NCI-H1092 (cell line): Measurements from ENCODE around the gene VASN.
A peak's percentile ranks its signal among the peaks of the same experiment; 100 is the strongest.

Source experiments
- DNase-seq: peaks from one replicate; lab custom pipeline; 2025; lab: John Stamatoyannopoulos, UW

Gene VASN

DNA sequence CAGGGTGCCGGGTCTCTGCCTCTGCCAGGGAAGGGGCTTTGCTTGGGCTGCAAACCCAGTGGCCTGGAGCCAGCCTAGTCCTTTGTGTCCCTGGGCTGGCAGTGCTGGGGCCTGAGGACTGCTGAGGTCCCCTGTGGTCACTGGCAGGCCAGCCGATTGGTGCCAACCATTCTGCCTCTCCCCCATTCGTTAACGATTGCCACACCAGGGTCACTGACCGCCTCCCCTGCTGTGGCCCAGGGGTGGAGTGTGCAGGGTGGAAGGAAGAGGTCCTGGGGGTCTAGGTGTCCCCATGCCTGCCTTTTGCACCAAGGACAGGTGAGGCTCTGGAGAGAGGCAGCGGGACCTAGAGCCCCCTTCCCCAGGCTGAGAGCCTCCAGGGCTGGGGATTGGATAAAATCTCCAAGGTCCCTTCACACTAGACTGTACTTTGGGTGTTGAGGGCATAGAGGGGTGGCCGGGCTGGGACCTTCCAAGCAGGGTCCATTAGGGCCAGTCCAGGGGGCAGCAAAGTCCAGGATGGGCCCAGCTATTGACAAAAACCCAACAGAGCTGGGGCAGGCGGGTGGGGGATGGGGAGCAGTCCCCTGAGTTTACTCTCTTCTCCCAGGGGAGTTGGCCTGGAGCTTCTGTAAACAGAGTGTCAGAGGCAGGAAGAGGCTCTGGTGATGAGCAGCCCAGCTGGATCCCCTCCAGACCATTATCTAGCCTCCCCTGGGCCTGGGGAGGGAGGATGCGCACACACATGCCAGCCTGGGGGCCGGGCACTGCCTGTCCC, 1.1 kb downstream of the VASN start:
- DNase-seq = peak; percentile 85

DNA sequence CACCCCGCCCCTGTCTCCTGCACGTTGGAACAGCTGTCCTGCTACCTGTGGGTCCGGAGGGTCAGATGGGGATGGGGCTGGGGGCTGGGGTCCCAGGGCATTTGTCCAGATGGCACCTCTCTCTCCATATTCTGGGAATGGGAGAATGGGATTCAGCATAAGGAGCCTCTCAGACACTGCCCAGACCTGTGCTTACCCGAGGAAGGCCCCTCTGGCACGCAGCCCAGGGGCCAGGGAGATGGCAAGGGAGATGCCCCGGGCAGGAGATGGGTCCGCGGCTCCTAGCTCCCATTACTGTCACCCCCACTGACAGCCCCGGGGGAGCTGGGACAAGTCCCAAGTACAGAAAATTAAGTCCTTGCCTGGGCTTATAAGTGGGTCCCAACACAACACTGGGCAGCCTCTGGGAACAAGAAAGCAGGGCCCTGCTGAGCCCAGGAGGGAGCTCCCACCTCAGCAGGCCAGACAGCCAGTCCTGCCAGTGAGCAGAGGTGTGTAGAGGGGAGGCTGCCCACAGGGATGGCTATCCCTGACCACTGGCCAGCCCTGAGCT, 1.8 kb downstream of the VASN start:
- DNase-seq = peak; percentile 71

DNA sequence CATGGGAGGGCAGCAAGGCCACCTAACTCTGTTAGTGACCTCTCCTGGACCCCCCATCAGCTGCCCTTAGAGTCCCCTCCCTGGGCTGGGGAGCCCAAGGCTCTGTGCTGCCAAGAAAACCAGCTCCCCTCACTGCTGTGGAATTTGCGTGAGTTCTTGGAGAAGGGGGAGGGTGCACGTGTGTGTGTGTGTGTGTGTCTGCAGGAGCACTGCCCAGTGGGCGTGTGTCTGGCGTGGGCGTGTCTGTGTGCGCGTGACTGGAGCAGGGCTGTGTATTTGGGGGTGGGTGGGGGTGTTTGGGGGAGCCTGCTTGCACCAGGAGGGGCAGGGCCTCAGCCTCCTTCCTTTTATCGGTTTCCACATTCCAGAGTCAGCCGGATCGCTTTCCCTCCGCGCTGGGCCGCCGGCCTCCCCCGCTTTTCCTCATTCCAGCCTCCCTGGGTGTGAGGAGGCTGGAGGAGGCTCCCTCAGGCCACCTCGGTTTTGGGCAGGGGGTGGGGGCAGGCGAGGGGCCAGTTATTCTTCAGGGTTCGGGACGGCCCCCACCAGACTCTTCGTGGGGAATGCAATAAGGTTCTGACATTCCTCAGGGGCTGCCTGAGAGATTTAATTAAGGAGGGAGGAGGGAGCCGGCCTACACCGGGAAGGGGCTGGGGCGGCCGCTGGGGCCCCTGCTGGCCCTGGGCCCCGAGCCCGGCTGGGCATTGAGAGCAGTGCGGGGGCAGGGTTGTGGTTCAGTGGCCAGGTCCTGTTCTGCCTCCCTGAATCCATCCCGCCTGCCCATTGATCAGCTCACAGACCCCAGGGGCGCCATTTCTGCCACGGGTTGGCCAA, 2.5 kb downstream of the VASN start:
- DNase-seq = no peak

DNA sequence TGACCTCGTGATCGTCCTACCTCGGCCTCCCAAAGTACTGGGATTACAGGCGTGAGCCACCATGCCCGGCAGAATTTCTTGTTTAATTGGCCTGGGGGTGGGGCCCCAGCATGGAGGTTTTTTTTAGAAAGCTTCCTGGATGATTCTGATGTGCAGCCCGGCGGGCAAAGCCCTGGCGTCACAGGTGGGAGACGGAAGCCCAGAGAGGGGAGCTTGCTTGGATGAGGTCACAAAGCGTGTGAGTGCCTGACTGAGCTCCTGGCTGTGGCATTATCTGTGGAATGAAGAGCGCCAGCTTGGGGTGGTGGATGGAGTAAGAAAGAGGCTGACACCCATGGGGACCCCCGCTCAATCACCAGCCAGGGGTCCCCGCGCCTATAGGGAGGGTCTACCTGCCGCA, 4.1 kb downstream of the VASN start:
- DNase-seq = no peak

DNA sequence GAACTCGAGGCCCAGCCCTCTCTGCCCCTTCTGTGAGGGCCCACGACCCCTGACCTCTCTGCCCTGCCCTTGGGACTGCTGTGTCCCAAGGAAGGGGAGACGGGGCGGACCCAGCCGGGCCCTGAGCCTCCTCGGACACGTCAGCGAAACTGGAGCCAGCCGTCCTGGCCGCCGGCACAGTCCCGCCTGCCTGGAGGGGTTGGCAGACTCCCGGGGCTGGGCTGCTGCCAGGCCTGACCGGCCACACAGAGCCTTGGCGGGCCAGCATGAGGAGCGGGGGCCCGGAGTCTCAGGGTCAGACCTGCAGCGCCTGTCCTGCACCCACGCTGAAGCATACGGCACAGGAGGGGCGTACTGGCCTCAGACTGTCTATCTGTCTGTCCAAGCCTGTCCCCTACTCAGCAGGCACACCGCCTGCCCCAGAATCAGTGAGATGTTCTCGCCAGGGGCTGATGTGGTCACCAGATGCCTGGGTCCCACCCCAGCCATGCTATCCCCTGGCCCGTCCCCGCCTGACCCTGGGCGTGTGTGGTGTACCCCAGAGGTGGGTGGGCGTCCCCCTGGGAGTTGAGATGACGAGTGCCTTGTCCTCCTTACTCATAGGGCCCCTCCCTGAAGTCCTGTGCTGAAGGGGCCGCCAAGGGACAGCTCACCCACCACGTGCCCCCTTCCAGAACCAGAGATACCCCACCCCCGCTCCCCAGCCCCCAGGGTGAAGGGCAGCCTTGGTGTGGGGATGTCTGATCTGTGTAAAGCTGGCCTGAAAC, 4.7 kb downstream of the VASN start:
- DNase-seq = no peak

DNA sequence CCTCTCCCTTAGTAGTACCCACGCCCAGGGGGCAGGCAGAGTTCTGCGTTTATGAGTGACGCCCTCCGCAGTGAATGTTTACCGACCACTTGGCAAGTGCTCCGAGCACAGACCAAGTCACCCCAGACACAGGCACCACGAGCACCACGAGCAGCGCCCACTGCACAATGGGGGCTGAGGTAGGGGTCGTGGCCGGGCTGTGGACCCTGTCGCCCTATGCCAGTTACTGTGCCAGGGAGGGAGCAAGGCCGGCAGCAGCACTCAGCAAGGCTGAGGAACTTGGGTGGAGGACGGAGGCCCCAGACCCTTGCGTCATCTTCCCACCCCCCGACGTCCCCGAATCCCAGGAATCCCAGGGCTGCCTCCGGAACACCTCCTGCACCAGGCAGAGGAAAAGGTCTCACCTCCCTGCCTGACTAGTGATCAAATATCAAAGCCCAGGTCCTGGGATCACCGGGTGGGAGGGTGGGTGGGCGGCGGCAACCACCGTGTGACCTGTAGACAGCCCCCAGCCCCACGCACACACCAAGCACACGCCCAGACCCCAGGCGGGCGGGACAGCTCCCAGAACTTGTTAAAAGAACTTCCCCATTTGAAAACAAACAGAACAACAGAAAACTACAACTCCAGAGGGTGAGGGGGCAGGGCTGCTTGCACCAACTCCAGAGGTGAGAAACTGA, 5.4 kb downstream of the VASN start:
- no peak for DNase-seq

DNA sequence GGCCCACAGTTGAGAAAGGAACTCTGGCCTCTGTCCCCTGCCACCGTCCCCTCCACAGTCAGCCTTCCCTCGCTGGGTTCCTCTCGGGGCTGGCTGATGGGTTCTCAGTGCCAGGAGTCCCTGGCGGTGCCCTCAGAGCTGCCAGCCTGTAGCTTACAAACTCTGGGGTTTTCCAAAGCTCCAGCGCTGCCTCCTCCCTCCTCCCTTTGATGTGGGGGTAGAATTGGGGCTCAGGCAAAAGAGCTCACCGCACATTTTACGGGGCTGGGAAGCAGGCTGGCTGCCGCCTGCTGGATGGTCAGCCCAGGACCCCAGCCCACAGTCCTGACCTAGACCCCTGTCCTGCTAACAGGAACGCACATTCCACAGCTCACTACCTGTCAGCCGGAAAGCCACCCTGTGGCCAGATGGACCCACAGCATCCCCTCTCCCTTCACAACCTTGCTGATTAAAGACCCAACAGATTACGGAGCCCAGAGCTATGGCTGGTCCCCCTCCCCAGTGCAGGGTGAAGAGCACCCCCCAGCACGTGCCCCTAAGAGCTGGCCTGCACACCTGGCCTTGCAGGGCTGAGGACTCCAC, 6.0 kb downstream of the VASN start:
- no peak for DNase-seq

DNA sequence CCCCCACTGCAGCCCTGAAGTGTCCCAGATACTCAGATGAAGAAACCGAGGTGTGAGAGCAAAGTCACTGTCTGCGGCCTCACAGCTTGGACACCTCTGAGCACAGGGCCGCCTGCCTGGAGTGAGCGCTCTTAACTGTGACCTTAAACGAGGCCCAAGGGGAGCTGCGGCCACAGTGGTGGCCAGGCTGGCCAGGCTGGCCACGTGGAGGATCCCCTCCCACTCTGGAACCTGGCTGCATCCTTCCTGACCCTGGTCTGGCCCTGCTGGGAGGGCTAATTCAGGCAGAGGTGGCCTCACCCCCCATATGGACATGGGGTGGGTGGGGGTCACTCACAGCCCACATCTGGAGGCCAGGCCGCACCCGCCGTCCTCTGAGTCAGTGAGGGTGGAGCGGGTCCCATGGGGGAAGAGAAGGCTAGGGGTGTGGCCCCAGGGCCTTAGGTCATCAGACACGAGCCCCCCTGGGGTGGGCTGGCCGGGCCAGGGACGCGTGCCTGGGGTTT, 6.6 kb downstream of the VASN start:
- DNase-seq = no peak

DNA sequence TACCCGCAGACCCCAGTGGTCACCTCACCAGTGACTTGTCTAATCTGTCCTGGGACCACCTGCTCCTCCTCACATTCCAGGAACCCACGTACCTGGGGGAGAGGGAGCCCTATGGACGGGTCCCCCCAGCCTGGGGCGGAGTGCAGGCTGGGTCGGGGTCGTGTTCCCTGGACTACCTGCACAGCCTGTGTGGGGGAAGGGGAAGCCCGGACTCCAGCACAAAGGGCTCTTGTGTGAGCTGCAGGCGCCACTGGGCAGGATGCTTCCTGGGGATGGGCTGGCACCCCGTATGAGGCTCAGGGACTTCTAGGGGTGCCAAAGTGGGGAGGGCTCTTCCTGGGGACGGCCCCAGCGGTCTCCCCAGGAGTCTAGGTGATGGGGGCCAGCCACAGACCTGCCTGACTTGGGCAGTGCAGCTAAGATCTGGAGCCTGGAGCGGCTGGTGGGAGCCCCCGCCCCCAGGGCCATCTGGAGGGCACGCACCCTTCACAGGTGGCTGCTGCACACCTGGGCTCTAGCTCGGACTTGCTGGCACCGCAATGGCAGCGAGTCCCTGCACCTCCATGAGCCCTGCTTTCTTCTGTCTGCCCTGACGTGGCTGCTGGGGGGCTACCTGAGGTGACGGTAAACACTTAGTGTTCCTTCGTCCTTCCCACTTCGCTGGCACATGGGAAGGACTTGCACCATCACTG, 7.5 kb downstream of the VASN start:
- no peak for DNase-seq

DNA sequence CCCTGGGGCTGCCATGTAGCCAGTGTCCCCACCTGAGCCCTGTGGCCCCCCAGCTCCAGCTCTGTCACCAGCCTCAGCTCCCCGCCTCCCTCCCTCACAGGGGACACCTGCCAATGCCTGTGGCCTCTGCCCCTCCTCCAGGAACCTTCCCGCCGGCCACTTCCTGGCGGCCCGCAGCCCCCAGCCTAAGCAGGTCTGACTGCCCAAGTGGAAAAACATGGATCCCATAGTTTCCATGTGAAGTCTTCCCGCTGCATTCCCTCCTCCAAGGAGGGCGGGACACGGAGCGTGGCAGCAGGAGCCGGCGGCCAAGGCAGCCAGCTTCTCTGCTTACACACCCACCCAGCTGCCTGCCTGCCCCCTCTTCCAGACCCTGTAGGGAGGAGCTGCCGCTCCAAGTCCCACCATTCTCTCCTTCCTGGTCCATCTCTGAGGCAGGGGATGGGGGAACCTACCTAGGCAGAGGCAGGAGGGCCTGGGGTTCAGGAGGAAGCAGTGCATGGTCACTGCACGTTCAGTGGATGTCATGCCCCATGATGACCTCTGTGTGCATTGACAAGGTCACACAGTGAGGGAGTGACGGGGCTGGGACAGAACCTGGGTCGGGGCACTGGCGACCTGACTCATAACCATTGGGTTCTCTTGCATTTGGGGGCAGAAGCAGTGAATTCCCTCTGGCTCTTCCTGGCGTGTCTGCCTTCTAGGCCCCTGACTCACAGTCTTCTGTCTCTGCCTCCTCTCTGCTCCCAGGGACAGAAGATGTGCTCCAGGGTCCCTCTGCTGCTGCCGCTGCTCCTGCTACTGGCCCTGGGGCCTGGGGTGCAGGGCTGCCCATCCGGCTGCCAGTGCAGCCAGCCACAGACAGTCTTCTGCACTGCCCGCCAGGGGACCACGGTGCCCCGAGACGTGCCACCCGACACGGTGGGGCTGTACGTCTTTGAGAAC, 8.7 kb downstream of the VASN start:
- DNase-seq = no peak

DNA sequence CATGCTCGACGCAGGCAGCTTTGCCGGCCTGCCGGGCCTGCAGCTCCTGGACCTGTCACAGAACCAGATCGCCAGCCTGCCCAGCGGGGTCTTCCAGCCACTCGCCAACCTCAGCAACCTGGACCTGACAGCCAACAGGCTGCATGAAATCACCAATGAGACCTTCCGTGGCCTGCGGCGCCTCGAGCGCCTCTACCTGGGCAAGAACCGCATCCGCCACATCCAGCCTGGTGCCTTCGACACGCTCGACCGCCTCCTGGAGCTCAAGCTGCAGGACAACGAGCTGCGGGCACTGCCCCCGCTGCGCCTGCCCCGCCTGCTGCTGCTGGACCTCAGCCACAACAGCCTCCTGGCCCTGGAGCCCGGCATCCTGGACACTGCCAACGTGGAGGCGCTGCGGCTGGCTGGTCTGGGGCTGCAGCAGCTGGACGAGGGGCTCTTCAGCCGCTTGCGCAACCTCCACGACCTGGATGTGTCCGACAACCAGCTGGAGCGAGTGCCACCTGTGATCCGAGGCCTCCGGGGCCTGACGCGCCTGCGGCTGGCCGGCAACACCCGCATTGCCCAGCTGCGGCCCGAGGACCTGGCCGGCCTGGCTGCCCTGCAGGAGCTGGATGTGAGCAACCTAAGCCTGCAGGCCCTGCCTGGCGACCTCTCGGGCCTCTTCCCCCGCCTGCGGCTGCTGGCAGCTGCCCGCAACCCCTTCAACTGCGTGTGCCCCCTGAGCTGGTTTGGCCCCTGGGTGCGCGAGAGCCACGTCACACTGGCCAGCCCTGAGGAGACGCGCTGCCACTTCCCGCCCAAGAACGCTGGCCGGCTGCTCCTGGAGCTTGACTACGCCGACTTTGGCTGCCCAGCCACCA, 9.7 kb downstream of the VASN start:
- DNase-seq = no peak

DNA sequence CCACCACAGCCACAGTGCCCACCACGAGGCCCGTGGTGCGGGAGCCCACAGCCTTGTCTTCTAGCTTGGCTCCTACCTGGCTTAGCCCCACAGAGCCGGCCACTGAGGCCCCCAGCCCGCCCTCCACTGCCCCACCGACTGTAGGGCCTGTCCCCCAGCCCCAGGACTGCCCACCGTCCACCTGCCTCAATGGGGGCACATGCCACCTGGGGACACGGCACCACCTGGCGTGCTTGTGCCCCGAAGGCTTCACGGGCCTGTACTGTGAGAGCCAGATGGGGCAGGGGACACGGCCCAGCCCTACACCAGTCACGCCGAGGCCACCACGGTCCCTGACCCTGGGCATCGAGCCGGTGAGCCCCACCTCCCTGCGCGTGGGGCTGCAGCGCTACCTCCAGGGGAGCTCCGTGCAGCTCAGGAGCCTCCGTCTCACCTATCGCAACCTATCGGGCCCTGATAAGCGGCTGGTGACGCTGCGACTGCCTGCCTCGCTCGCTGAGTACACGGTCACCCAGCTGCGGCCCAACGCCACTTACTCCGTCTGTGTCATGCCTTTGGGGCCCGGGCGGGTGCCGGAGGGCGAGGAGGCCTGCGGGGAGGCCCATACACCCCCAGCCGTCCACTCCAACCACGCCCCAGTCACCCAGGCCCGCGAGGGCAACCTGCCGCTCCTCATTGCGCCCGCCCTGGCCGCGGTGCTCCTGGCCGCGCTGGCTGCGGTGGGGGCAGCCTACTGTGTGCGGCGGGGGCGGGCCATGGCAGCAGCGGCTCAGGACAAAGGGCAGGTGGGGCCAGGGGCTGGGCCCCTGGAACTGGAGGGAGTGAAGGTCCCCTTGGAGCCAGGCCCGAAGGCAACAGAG, 10.5 kb downstream of the VASN start:
- no peak for DNase-seq

DNA sequence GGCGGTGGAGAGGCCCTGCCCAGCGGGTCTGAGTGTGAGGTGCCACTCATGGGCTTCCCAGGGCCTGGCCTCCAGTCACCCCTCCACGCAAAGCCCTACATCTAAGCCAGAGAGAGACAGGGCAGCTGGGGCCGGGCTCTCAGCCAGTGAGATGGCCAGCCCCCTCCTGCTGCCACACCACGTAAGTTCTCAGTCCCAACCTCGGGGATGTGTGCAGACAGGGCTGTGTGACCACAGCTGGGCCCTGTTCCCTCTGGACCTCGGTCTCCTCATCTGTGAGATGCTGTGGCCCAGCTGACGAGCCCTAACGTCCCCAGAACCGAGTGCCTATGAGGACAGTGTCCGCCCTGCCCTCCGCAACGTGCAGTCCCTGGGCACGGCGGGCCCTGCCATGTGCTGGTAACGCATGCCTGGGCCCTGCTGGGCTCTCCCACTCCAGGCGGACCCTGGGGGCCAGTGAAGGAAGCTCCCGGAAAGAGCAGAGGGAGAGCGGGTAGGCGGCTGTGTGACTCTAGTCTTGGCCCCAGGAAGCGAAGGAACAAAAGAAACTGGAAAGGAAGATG, 11.2 kb downstream of the VASN start:
- no peak for DNase-seq

DNA sequence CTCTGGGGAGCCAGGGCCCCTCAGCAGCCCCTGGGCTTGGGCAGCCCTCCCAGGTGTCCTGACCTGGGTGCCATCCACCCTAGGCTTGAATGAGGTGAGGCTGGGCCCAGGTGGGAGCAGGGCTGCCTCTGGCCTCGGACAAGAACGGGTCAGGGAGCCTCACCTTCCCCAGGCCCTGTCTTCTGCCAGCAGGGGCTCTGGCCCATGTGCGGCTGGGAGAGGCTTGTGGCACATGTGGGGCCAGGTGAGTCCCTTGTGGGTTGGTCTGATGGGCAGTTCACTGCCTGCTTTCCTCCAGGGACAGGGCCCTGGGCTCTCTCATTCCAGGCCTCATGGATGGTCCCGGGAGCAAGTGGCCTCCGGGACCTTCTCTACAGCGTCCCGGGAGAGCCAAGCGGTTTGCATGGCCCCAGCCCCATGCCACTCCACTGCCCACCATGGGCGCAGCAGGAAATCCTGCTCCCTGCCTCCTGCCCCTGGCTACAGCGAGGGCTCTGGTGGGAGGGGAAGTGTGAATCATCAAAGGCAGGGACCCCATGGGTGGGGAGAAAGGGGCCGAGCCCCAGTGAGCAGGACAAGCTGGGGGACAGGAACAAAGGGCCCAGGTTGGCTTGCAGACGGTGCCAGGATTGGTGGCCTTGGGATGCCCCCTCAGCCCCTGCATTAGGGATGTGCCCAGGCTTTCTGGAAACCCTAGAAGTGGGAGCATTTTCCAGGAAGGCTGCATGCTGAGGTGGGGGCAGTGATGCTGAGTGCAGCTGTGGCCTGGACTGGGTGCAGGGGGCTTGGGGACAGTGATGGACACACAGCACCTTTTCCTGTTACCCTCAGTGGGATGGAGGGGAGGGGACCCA, 12.2 kb downstream of the VASN start:
- no peak for DNase-seq

DNA sequence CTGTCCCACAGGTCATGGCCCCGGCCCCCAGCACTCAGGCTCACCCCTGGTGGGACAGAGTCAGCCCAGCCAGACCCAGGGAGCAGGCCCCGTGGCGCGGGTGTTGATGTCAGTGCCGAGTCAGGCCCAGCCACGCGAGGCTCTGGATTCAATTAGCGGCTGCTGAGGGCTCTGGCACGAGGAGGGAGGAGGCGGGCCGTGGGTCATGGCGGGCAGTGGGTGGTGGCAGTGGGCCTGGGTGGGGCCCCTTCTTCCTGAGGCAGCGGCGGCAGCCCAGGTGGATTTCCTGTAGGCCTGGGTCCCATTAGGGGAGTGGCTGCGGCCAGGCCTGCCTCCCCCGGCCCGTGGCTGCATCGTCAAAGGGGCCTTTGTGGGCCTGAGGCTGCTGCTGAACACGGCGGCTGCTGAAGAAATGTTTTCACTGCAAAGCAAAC, 12.9 kb downstream of the VASN start:
- no peak for DNase-seq
